HG03354 (cell line): ENCODE results near the gene DGKG.

Experiments
- ATAC-seq: cut with Tn5 transposase; IDR thresholded peaks from one replicate; pipeline ENCODE4 v1.9.1; 2021; ENCODE audit warnings: mild to moderate bottlenecking; ENCODE audit not compliant: unreplicated experiment, poor library complexity, severe bottlenecking

Gene DGKG

DNA sequence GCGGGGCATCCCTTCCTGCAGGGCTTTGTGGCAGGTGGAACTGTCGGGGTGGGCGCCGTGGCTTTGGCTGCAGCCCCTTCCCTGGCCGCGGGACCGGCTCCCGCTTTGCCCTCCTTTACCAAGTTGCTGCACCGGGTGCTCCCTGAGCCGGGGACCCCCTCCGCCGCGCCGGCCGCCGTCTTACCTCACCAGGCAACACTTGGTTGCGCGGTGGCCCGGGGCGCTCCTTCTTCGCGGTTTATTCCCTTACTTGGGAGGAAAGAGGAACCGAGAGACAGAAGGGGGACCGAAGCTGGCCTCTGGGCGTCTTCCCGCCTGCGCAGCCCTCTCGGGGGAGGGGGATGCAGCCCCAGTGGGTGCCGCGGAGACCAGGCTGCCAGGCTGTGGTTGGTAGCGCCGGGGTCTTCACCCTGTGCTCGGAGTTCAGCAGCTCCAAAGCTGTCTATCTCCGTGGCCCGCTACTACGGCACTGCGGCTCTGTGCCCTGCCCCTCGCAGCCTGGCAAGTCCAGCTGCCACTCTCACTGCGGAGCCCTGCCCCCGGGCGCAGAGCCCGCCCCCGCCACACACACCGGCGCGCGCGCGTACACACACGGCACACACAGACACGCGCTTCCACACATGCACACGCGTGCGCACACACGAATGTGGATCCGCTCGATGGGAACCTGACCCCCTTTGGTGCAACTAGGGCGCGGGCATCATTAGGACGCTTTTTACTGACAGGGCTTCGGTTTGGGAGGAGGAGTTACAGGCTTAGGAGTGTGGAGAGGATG, at the start of gene DGKG:
TSS of gene DGKG (minus strand) at position 473 of the 775 bp plus-strand sequence. CDS start 41,775 bp downstream, outside the sequence.
- peak; percentile 62 for ATAC-seq

- no peak for ATAC-seq
Measured at GRCh38 chr3:186411089-186411488, 49.1 kb upstream of the DGKG start.

DNA sequence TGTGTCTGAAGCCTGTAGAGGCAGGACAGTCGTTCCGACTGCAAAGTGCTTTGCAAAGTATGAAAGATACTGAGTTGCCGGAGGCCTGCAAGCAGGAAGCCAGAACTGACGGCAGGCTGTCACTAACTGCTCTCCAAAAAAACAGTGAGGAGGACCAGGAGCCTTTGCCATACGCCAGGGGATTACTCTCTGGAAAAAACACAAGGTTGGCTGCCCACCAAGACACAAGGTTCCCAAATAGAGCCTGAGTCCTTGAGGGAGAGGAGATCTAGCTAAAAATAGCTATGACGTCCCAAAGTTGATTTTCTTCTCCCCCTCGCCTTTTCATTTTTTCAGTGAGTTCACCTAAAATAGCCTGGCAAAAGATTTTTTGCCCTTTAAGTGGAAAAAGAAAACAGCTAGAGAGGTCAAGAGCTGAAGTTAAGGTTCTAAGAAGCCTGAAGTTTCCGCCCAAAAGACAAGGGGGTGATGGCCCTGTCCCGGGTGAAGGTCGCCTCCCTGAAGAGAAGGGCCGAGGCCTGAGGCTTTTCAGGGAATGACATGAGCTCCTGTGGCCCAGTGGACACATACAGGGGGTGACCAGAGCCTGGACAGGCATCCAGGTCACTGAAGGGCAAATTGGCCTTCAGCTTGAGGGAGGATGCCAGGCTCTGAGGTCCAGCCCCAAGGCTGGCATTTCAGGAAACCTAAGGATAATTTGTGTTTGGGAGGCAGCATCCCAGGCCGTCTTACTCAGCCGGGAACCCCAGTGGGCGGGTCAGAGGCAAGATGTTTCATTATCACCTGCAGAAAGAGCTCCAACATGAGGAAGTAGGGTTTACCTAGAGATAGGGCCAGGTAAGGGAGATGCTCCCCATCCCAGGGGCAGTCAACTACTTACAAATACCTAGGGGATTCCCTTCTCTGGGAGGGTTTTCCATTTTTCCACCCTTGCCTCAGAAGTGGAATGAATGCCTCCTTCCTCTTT, 44.9 kb upstream of the DGKG start:
- ATAC-seq, result no peak

DNA sequence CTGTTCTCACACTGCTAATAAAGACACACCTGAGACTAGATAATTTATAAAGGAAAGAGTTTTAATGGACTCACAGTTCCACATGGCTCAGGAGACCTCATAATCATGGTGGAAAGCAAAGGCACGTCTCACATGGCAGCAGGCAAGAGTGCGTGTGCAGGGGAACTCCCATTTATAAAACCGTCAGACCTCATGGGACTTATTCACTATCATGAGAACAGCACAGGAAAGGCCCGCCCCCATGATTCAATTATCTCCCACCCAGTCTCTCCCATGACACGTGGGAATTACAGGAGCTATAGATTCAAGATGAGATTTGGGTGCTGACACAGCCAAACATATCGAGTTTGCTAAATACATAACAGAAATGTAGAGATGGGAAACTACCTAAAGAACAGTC, 39.5 kb upstream of the DGKG start:
- no peak for ATAC-seq

- no peak for ATAC-seq
Measured at GRCh38 chr3:186400662-186401061, 38.6 kb upstream of the DGKG start.

- ATAC-seq, result no peak
Measured at GRCh38 chr3:186400026-186400425, 38.0 kb upstream of the DGKG start.

DNA sequence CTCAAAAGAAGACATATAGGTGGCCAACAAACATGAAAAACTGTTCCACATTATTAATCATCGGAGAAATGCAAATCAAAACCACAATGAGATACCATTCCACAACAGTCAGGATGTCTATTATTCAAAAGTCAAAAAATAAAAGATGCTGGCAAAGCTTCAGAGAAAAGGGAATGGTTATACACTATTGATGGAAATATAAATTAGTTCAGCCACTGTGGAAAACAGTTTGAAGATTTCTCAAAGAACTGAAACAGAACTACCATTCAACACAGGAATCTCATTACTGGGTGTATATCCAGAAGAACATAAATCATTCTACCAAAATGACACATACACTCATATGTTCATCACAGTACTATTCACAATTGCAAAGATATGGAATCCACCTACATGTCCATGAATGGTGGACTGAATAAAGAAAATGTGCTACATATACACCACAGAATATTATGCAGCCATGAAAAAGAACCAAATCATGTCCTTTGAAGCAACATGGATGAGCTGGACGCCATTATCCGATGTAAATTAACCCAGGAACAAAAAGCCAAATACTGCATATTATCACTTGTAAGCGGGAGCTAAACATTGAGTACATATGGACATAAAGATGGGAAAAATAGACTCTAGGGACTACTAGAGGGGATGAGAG, 32.7 kb upstream of the DGKG start:
- ATAC-seq, result no peak

DNA sequence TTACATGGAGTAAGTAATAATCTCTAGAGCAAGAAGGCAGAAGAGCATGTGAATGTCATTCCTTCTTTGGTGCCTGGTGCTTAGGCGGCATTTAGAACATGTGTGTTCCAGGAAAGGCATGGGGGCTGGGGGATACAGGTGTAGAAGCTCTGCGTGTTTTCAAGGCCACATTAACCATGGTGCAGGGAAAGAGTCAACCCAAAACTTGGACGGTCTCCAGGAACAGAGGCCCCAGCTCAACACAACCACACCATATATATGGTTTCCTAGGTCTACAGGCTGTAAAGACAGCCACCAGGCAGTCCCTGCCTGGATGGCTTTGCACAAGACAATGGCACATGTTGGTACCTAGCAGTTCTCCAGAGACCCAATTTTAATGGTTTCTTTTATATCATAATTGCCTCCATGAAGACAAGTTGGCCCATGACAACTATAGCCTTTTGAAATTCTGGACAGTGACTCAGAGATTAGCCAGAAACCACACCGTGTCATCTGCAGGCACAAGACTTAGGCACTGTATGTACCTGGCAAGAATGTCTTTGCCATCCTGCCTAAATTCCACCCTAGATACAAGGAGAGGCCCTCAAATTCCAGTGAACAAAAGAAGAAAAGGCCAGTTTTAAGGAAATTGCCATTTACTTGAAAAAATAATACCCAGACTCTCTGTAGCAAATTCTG, 25.0 kb upstream of the DGKG start:
- no peak for ATAC-seq

DNA sequence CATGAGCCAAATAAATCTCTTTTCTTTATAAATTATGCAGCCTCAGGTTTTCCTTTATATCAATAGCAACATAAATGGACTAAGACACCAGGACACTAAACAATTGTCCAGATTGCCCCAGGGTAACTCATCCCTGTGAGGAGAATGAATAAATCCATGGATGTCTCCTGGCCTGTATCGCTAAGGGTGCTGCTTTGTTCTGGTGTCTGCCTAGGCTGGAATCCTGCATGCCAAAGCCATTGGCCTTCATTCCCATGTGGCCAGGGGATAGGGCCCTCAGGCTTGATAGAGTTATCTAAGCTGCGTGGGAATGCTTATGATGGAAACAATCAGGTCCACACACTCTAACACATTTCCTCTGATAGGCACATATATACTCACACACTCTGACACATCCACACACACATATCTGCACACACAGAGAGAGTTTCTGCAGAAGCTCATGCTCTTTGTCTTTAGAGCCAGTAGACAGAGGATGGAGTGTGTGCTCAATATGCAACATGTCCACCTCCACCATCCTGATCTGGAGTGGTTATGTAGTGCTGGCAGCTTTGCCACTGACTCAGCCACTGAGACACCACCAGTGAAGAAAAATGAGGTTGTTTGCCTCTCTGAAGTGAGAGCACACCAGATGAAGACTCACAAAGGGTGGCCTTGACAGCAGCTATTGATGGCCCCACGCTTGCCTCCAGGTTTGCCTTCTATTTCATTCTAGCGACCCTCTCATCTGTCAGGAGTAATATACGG, 24.0 kb upstream of the DGKG start:
- ATAC-seq, result no peak

DNA sequence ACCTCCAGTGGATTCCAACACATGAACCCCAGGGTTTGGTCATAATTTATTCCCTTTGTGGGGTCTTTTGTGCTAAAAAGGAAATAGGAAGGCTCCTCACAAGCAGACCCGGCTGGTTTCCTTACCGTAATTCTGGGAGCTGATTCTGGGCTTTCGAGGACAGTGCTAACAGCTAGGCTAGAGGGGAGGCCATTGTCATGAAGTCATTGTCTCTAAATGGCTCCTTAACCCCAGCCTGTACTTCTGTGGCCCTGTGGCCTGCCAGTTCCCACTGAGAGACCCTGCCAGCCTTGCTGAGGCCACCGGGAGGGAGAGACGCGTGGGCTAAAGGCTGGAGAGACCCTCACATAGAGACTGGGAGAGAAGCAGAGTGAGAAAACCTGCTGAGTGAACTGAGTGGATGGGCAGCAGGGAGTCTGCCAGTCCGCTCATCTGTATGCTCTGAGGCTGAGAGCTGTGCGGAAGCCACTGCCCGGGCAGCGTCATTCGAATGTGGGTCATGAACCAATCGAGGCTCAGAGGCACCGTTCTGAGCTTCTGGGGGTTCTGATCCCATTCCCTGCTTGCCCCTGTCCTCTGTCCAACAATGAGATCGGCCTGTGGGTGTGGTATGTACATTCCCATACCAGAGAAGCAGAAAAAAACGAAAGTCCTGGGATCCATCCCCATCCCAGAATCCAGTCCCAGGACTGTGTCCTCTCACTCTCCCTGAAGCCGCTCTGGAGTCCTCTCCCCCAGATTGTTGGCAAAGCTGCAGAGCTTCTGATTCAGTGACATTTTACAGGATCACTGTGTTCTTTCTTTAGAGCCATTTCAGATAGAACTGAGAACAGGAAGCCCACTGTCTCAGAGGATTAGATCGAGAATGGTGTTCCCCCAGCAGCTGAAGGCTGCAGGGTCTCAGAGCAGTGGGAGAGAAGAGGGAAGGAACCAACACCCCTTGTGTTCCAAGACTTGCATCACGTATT, 21.3 kb upstream of the DGKG start:
- no peak for ATAC-seq

DNA sequence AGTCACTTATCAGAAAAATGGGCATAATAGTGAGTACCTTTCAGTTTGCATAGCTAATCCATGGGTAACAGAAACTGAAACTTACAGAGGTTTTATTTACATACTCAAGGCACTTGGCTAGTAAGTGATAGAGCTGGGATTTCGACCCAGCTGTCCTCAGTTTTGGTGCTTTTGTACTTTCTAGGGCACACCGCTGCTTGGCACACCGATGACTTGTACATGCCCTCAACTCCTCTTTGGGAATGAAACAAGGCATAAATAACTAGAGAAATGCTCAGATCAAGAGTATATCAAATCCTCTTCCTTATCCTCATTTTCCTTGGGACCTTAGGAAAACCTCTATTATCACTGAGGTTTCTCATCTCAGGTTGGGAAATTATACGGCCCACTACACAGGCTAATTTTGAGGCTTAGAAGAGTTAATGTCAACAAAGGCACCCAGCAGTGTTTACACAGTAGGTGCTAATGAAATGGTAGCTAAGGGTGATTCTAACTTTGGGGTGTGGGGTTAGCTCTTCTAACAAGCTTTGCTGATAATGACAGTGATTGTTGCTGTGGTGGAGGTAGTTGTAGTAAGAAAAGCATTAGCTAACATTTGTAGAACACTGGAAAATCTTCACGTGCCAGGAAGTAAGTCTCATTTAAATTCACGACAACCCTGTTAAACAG, 20.3 kb upstream of the DGKG start:
- ATAC-seq, result no peak

GRCh38 chr3:186381424-186382216, 19.6 kb upstream of the DGKG start:
- ATAC-seq, result no peak

DNA sequence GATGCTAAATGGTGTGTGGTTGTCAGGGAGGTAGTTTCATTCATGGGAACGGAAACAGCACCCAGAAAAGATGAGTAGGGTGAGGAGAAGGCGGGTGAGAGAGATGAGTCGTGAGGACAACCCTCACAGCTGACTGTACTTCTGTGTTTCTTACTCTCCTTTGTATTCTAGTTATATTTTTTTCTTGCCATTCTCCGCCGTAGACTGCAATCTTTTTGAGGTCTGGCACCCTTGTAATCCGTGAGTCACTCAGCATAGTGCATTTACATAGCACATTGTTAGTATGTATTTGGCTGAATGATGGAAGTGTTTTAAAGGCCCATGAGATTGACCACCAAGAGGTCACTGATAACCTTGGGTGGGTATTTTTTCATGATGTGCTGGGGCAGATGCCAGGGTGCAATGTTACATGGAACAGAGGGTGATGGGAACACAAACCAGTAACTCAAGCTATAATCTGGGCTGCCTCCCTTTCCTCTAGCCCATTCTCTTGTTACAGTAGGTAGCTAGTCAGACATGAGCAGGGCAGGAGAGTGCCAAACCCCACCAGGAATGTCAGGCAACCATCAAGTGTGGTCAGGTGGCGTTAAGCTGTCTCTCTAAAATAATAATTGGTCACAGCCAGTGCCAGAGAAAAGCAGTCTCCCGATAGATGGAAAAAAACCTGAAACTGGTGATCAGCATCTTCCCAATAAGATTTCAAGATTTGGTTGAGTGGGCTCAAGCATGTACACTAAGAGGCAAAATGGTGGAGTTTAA, 18.8 kb upstream of the DGKG start:
- ATAC-seq, result no peak

DNA sequence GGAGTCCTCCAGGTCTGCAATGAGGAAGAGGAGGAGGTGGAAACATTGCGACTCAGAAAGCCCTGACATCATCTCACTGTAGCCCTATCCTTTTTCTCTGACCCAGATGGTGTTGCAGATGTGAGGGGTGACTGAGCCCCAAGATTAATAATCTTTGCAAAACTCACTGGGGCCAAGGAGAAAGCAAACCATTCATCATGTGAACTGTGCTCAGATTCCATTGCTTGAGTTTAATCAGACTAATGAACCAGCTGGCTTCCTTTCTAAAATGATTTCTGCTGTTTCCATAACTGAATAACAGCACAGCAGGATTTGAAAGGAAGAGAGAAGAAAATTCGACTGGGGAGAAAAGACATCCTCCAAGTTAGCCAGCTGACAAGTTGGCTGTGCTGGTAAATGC, 13.4 kb upstream of the DGKG start:
- no peak for ATAC-seq

- no peak for ATAC-seq
Measured at GRCh38 chr3:186374376-186374775, 12.3 kb upstream of the DGKG start.

GRCh38 chr3:186369217-186369616, 7.2 kb upstream of the DGKG start:
- no peak for ATAC-seq
